Measurements from ENCODE around the gene NKX2-2. TPM values are rescaled to one million over a fixed set of nuclear protein-coding genes. Genes with fewer than 3 reads are reported as not detected.

Gene NKX2-2
- polyA plus RNA-seq, 1 experiment = not detected

GRCh38 chr20:21555470-21556120, 41.7 kb upstream of the NKX2-2 start:
- POLR2A ChIA-PET = no interaction called here
- H3K27me3 ChIP-seq (ENCODE audit: control insufficient read depth, insufficient read depth, low read length) = no peaks in the 10 kb centered on the region
- no peak overlapping the region for H3K27ac ChIP-seq (ENCODE audit: low read depth, low read length)

DNA sequence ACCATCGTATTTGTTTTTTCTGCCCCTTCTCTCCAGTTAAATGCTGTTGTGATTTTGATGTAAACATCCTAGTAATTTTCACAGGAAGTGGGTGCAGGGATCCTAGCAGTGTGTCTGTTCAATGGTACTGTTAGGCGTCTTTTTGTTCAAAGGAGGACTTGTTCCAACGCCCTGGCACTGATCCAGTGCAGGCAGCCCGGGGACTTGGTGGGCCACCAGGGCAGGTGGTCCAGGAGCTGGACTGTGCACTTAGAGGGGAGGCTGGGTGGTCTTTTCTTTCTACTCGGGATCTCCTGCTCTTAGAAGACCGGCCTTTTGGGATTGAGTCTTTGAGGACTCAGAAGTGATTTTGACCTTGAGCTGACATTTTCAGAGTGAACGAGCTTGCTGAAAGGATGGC, 41.1 kb upstream of the NKX2-2 start:
- Histone ChIP-seq H3K9me3 (ENCODE audit: control insufficient read depth, insufficient read depth, low read length) (no peaks in the 10 kb centered on the region), H3K27ac (ENCODE audit: low read depth, low read length) (no peak overlapping the region), H3K4me3 (ENCODE audit: low read depth, low read length) (no peak overlapping the region), H3K27me3 (ENCODE audit: control insufficient read depth, insufficient read depth, low read length) (no peaks in the 10 kb centered on the region)
- no peak for TF ChIP-seq CTCF (IDR thresholded peaks at IDR 0.05; ENCODE audit: low read depth, low read length)
- no peak for DNase-seq (ENCODE audit: low read depth, low spot score)
- POLR2A ChIA-PET = no interaction called here
- CTCF ChIA-PET = no interaction called here

More at GRCh38 chr20:21555470-21556120, 41.7 kb upstream of the NKX2-2 start:
- CTCF ChIA-PET = no interaction called here
- H3K9me3 ChIP-seq (ENCODE audit: control insufficient read depth, insufficient read depth, low read length) = no peaks in the 10 kb centered on the region
- no peak for TF ChIP-seq CTCF (IDR thresholded peaks at IDR 0.05; ENCODE audit: low read depth, low read length)
- H3K4me3 ChIP-seq (ENCODE audit: low read depth, low read length) = no peak overlapping the region
- no peak for DNase-seq (ENCODE audit: low read depth, low spot score)

GRCh38 chr20:21554376-21554890, 40.6 kb upstream of the NKX2-2 start:
- Histone ChIP-seq H3K4me3 (ENCODE audit: low read depth, low read length) (no peak overlapping the region), H3K9me3 (ENCODE audit: control insufficient read depth, insufficient read depth, low read length) (no peaks in the 10 kb centered on the region), H3K27ac (ENCODE audit: low read depth, low read length) (no peak overlapping the region), H3K27me3 (ENCODE audit: control insufficient read depth, insufficient read depth, low read length) (no peaks in the 10 kb centered on the region)
- no peak for DNase-seq (ENCODE audit: low read depth, low spot score)
- ChIA-PET CTCF (no interaction called here), POLR2A (no interaction called here)
- TF ChIP-seq CTCF (IDR thresholded peaks at IDR 0.05; ENCODE audit: low read depth, low read length) = no peak

DNA sequence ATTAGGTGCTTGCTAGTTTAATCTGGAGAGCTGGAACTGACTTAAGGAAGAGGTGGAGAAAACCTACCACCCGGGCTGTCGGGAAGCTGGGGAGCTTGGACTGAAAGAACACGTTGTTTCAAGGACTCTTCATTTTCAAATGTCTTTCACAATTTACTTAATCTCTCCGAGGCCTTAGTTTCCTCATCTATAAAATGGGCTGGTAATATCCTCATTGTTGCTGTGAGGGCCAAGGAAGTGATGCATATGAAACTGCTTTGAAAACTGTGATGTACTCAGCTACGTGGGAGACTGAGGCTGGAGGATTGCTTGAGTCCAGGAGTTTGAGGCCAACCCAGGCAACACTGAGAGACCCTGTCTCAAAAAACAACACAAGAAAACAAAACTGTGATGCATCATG, 36.7 kb upstream of the NKX2-2 start:
- H3K27ac ChIP-seq (ENCODE audit: low read depth, low read length) = no peak overlapping the region
- no peaks in the 10 kb centered on the region for H3K27me3 ChIP-seq (ENCODE audit: control insufficient read depth, insufficient read depth, low read length)
- H3K9me3 ChIP-seq (ENCODE audit: control insufficient read depth, insufficient read depth, low read length) = no peaks in the 10 kb centered on the region
- ChIA-PET POLR2A (no interaction called here), CTCF (no interaction called here)
- DNase-seq (ENCODE audit: low read depth, low spot score) = no peak
- no peak for TF ChIP-seq CTCF (IDR thresholded peaks at IDR 0.05; ENCODE audit: low read depth, low read length)
- H3K4me3 ChIP-seq (ENCODE audit: low read depth, low read length) = no peak overlapping the region

GRCh38 chr20:21548390-21549035, 34.6 kb upstream of the NKX2-2 start:
- CTCF ChIA-PET = interaction anchor here (1.4 kb wide), 1 partner anchor 23 kb away, joined by 3 read pairs; no protein-coding TSS in a partner anchor
- Histone ChIP-seq H3K27me3 (ENCODE audit: control insufficient read depth, insufficient read depth, low read length) (no peaks in the 10 kb centered on the region), H3K9me3 (ENCODE audit: control insufficient read depth, insufficient read depth, low read length) (no peaks in the 10 kb centered on the region), H3K4me3 (ENCODE audit: low read depth, low read length) (no peak overlapping the region), H3K27ac (ENCODE audit: low read depth, low read length) (no peak overlapping the region)
- no peak for DNase-seq (ENCODE audit: low read depth, low spot score)
- no peak for TF ChIP-seq CTCF (IDR thresholded peaks at IDR 0.05; ENCODE audit: low read depth, low read length)
- POLR2A ChIA-PET = no interaction called here
